Fibroblast of lung (primary cell): ENCODE measurements around the gene PLSCR4. TPM values are rescaled to one million over a fixed set of nuclear protein-coding genes. Genes with fewer than 3 reads are reported as not detected.

ENCODE experiments used
- DNase-seq, 2 donors: peaks; one replicate each; pipeline versions ENCODE4 v3.0.0 to v3.0.0-alpha.2; 2010; ENCODE audit warnings: low read depth in 2 of 2
- H2AFZ ChIP-seq: 2 replicates; pipeline ENCODE4 v1.5.1; 2012; ENCODE audit warnings: low read length, control low read depth, inconsistent platforms
- H3K27ac ChIP-seq: 2 replicates; pipeline ENCODE4 v1.5.1; 2011; ENCODE audit warnings: low read length, control low read depth; ENCODE audit not compliant: insufficient read depth
- H3K27me3 ChIP-seq: 2 replicates; pipeline ENCODE4 v1.5.1; 2011; ENCODE audit warnings: mild to moderate bottlenecking, low read length; ENCODE audit not compliant: control insufficient read depth, insufficient read depth
- H3K36me3 ChIP-seq: 2 replicates; pipeline ENCODE4 v1.5.1; 2011; ENCODE audit warnings: low read length; ENCODE audit not compliant: control insufficient read depth, insufficient read depth
- H3K4me1 ChIP-seq: 2 replicates; pipeline ENCODE4 v1.5.1; 2011; ENCODE audit warnings: low read length; ENCODE audit not compliant: control insufficient read depth, insufficient read depth; ENCODE audit errors: extremely low read depth
- H3K4me2 ChIP-seq: 2 replicates; pipeline ENCODE4 v1.5.1; 2011; ENCODE audit warnings: low read length, control low read depth; ENCODE audit not compliant: insufficient read depth; ENCODE audit errors: extremely low read depth
- H3K4me3 ChIP-seq, 4 experiments: fragments of 200-600 bp in 1 of 4; sonication (generic) in 1 of 4; replicated peaks in 1 of 4; 2 replicates each; pipeline ENCODE4 v1.5.1; 2011 to 2016; ENCODE audit warnings: low read length in 4 of 4, low read depth in 3 of 4, mild to moderate bottlenecking in 3 of 4, control low read depth in 2 of 4, inconsistent platforms in 1 of 4, mixed read lengths in 1 of 4; ENCODE audit not compliant: insufficient read depth in 1 of 4; ENCODE audit errors: control extremely low read depth in 1 of 4
- H3K79me2 ChIP-seq: 2 replicates; pipeline ENCODE4 v1.5.1; 2012; ENCODE audit warnings: mild to moderate bottlenecking, low read length, inconsistent platforms; ENCODE audit not compliant: control insufficient read depth, insufficient read depth
- H3K9ac ChIP-seq: 2 replicates; pipeline ENCODE4 v1.5.1; 2011; ENCODE audit warnings: mild to moderate bottlenecking, low read length, control low read depth; ENCODE audit not compliant: insufficient read depth
- H3K9me3 ChIP-seq: 2 replicates; pipeline ENCODE4 v1.5.1; 2012; ENCODE audit warnings: low read depth, low read length; ENCODE audit not compliant: control insufficient read depth, insufficient read depth
- H4K20me1 ChIP-seq: 2 replicates; pipeline ENCODE4 v1.5.1; 2011; ENCODE audit warnings: low read length; ENCODE audit not compliant: control insufficient read depth, insufficient read depth; ENCODE audit errors: extremely low read depth
- EZH2 ChIP-seq: IDR thresholded peaks from 2 replicates; pipeline ENCODE4 v1.5.1; 2012; ENCODE audit warnings: low read length, control low read depth, mild to moderate bottlenecking; ENCODE audit errors: missing control alignments
- polyA plus RNA-seq, 2 donors: library from polyadenylated mRNA; depleted of rRNA in 1 of 2; stranded (reverse) in 1 of 2; unstranded in 1 of 2; fragments of >200 nt; gene quantifications; 2 replicates each; pipeline ENCODE4 v1.2.1, GENCODE V29; 2011 to 2012; ENCODE audit warnings: missing spikeins in 1 of 2
- total RNA-seq: library from RNA; depleted of rRNA; stranded (reverse); fragments of >200 nt; gene quantifications from 2 replicates; pipeline ENCODE4 v1.2.1, GENCODE V29; 2014
- TF ChIP-seq, protein P1 (sequence below), 2 donors: IDR thresholded peaks in 1 of 2; conservative IDR thresholded peaks in 1 of 2; 1 replicate in 1 of 2; 2 replicates in 1 of 2; pipeline ENCODE4 v1.5.1; 2011 to 2012; ENCODE audit warnings: low read length in 2 of 2, control low read depth in 1 of 2, inconsistent platforms in 1 of 2, low read depth in 1 of 2, mild to moderate bottlenecking in 1 of 2

Gene PLSCR4
- total and polyA plus RNA-seq, 2 donors (not counting 1 experiment from before 2014, with no cell fraction given): 36.7 to 57.6 TPM

DNA sequence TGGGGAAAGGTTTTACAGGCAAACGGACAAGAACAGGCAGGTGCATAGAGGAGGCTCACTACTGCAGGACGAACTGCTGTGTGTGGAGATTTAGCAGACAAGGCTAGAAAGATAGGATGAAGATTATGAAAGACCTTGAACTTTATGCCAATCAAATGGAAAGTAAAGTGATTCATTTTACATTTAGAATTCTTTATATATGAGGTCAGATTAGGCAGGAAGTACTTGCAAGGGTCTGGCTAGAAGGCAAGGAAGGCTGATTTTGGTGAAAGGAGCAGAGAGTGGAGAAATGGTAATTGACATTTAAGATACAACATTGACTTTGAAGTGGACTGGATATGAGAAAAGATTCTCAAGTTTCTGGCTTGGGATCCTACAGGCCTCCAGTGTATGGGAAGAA, 33.6 kb downstream of the PLSCR4 start:
- H3K9me3 ChIP-seq: no peaks in the 10 kb centered on the region
- no peaks in the 10 kb centered on the region for H3K27me3 ChIP-seq
- H3K27ac ChIP-seq: no peak overlapping the region
- H3K4me3 ChIP-seq: no peak overlapping the region
- H3K9ac ChIP-seq: no peak overlapping the region
- peak in 1 of 2 donors; percentile 23 for DNase-seq
- H2AFZ ChIP-seq: no peak overlapping the region
- no peaks in the 10 kb centered on the region for H3K79me2 ChIP-seq
- TF ChIP-seq, protein P1, sequence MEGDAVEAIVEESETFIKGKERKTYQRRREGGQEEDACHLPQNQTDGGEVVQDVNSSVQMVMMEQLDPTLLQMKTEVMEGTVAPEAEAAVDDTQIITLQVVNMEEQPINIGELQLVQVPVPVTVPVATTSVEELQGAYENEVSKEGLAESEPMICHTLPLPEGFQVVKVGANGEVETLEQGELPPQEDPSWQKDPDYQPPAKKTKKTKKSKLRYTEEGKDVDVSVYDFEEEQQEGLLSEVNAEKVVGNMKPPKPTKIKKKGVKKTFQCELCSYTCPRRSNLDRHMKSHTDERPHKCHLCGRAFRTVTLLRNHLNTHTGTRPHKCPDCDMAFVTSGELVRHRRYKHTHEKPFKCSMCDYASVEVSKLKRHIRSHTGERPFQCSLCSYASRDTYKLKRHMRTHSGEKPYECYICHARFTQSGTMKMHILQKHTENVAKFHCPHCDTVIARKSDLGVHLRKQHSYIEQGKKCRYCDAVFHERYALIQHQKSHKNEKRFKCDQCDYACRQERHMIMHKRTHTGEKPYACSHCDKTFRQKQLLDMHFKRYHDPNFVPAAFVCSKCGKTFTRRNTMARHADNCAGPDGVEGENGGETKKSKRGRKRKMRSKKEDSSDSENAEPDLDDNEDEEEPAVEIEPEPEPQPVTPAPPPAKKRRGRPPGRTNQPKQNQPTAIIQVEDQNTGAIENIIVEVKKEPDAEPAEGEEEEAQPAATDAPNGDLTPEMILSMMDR (conservative IDR thresholded peaks at IDR 0.05 in 1 of 2, IDR thresholded peaks at IDR 0.05 in 1 of 2; ENCODE audit: low read depth in 1 of 2, low read length in 2 of 2): no peak
- TF ChIP-seq EZH2: no peak
- no peaks in the 10 kb centered on the region for H3K4me1 ChIP-seq
- peaks cover 1% of the 10 kb centered on the region for H3K36me3 ChIP-seq
- H3K4me2 ChIP-seq: no peak overlapping the region
- H4K20me1 ChIP-seq: no peaks in the 10 kb centered on the region

DNA sequence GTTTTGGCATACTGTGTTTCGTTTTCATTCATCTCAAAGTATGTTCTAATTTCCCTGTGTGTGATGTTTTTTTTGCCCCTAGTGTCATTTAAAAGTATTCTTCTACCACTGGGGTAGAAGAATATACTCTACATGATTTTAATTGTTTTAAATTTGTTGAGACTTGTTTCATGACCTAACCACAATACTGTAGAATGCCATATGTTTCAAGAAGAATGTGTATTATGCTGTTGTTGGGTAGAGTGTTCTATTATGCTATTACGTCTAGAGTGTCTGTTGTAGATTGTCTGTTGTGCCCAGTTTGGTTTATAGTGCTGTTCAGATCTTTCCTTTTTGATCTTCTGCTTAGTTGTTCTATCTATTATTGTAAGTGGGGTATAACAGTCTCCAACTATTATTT, 36.4 kb downstream of the PLSCR4 start:
- Histone ChIP-seq H3K9me3 (no peaks in the 10 kb centered on the region), H3K27ac (no peak overlapping the region), H3K27me3 (no peaks in the 10 kb centered on the region), H2AFZ (no peak overlapping the region), H4K20me1 (no peaks in the 10 kb centered on the region), H3K9ac (no peak overlapping the region), H3K36me3 (peaks cover 1% of the 10 kb centered on the region), H3K4me1 (no peaks in the 10 kb centered on the region), H3K4me2 (no peak overlapping the region), H3K4me3 (no peak overlapping the region), H3K79me2 (no peaks in the 10 kb centered on the region)
- TF ChIP-seq, protein P1 (conservative IDR thresholded peaks at IDR 0.05 in 1 of 2, IDR thresholded peaks at IDR 0.05 in 1 of 2; ENCODE audit: low read depth in 1 of 2, low read length in 2 of 2): no peak
- no peak for TF ChIP-seq EZH2
- DNase-seq: no peak

DNA sequence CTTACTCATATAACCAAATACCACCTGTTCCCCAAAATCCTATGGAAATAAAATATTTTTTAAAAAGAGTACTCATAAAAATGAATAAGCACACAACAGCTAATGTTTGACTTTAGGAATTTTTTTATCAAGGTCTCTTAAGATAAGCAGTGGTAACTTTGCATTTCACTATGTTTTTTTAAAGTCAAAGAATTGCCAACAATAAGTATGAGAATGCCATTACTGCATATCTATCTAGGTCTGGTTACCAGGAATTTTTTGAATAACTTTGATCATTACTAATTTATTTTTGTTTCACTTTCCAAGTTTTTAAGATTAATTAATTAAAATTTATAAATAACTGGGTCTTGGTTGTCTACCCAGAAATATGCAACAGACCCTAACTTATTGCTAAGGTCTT, 41.5 kb downstream of the PLSCR4 start:
- peak in 1 of 2 donors; percentile 77 for DNase-seq
- no peak overlapping the region for H3K4me3 ChIP-seq
- H4K20me1 ChIP-seq: no peaks in the 10 kb centered on the region
- no peaks in the 10 kb centered on the region for H3K9me3 ChIP-seq
- no peak overlapping the region for H2AFZ ChIP-seq
- H3K27me3 ChIP-seq: no peaks in the 10 kb centered on the region
- no peak overlapping the region for H3K9ac ChIP-seq
- no peaks in the 10 kb centered on the region for H3K79me2 ChIP-seq
- H3K27ac ChIP-seq: no peak overlapping the region
- H3K4me2 ChIP-seq: no peak overlapping the region
- no peaks in the 10 kb centered on the region for H3K4me1 ChIP-seq
- no peaks in the 10 kb centered on the region for H3K36me3 ChIP-seq
- TF ChIP-seq, protein P1 (conservative IDR thresholded peaks at IDR 0.05 in 1 of 2, IDR thresholded peaks at IDR 0.05 in 1 of 2; ENCODE audit: low read depth in 1 of 2, low read length in 2 of 2): no peak
- no peak for TF ChIP-seq EZH2
